ENCODE data around the gene SIGLEC1. TPM values are rescaled to one million over a fixed set of nuclear protein-coding genes. Genes with fewer than 3 reads are reported as not detected.

Gene SIGLEC1
- total and polyA plus RNA-seq, 2 of the 8 experiments (the other 6 are each of a cell fraction or from before 2014, with no cell fraction given) = 0.02 TPM; not detected in 1

DNA sequence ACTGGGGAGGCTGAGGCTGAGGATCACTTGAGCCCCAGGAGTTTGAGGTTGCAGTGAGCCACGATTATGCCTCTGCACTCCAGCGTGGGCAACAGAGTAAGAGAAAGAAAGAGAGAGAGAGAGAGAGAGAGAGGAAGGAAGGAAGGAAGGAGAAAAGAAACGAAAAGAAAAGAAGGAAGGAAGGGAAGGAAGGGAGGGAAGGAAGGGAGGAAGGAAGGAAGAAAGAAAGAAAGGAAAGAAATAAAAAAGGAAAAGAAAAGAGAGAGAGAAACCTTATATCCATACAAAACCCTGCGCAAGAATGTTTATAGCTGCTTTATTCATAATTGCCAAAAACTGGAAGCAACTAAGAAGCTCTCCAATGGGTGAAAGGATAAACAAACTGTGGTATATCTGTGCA is 12.0 kb upstream of the SIGLEC1 start (continued):
- no peak for TF ChIP-seq TAF1 (IDR thresholded peaks at IDR 0.05; ENCODE audit: low read depth, low read length)

Data from H1 (cell line).